NCI-H2029 treated with DMSO at 0.1 percent for 48 hours (cell line): Measurements from ENCODE around the gene RGS9.

Experiments
- DNase-seq: peaks from one replicate; lab custom pipeline; 2025; lab: John Stamatoyannopoulos, UW

The RGS9 gene

GRCh38 chr17:65219124-65219523 is 82.0 kb downstream of the RGS9 start:
- DNase-seq = no peak

GRCh38 chr17:65219707-65220106 is 82.5 kb downstream of the RGS9 start:
- DNase-seq = no peak

GRCh38 chr17:65220732-65221131 is 83.6 kb downstream of the RGS9 start:
- no peak for DNase-seq

GRCh38 chr17:65222214-65222738 is 85.1 kb downstream of the RGS9 start:
- DNase-seq = no peak

GRCh38 chr17:65225061-65225460 is 87.9 kb downstream of the RGS9 start:
- no peak for DNase-seq

GRCh38 chr17:65226227-65226626 is 89.1 kb downstream of the RGS9 start:
- DNase-seq = no peak

- DNase-seq = no peak
Measured at GRCh38 chr17:65227637-65228036, 90.5 kb downstream of the RGS9 start.

GRCh38 chr17:65228287-65228686 is 91.1 kb downstream of the RGS9 start:
- no peak for DNase-seq

- no peak for DNase-seq
Measured at GRCh38 chr17:65228734-65229620, 91.8 kb downstream of the RGS9 start.

- DNase-seq = no peak
Measured at GRCh38 chr17:65229621-65229995, 92.4 kb downstream of the RGS9 start.

GRCh38 chr17:65230040-65230439 is 92.9 kb downstream of the RGS9 start:
- DNase-seq = no peak

- no peak for DNase-seq
Measured at GRCh38 chr17:65231086-65231485, 93.9 kb downstream of the RGS9 start.

GRCh38 chr17:65231662-65232335 is 94.6 kb downstream of the RGS9 start:
- peak; percentile 10 for DNase-seq

- no peak for DNase-seq
Measured at GRCh38 chr17:65235284-65235683, 98.1 kb downstream of the RGS9 start.

GRCh38 chr17:65236321-65236720 is 99.2 kb downstream of the RGS9 start:
- no peak for DNase-seq

- DNase-seq = no peak
Measured at GRCh38 chr17:65243838-65244625, 106.9 kb downstream of the RGS9 start.

GRCh38 chr17:65246252-65246651 is 109.1 kb downstream of the RGS9 start:
- no peak for DNase-seq

- DNase-seq = no peak
Measured at GRCh38 chr17:65249774-65250173, 112.6 kb downstream of the RGS9 start.

GRCh38 chr17:65254166-65254565 is 117.0 kb downstream of the RGS9 start:
- no peak for DNase-seq

- DNase-seq = no peak
Measured at GRCh38 chr17:65259281-65259680, 122.1 kb downstream of the RGS9 start.

- no peak for DNase-seq
Measured at GRCh38 chr17:65259696-65260485, 122.7 kb downstream of the RGS9 start.

GRCh38 chr17:65260626-65261025 is 123.5 kb downstream of the RGS9 start:
- DNase-seq = no peak
